GM12892 (cell line): ENCODE data around the gene FAHD1.

Experiments
- POLR2AphosphoS5 ChIP-seq: IDR thresholded peaks from 2 replicates; pipeline ENCODE4 v1.6.1; 2011; ENCODE audit warnings: low read depth, low read length, control low read depth
- TAF1 ChIP-seq: IDR thresholded peaks from 2 replicates; pipeline ENCODE4 v1.6.1; 2011; ENCODE audit warnings: low read depth, mild to moderate bottlenecking, control low read depth, low read length, borderline replicate concordance

- TF ChIP-seq POLR2AphosphoS5 (no peak), TAF1 (no peak)
Observed at GRCh38 chr16:1815461-1815860, 11.5 kb upstream of the FAHD1 start.
